ENCODE data around the gene CSKMT.

DNA sequence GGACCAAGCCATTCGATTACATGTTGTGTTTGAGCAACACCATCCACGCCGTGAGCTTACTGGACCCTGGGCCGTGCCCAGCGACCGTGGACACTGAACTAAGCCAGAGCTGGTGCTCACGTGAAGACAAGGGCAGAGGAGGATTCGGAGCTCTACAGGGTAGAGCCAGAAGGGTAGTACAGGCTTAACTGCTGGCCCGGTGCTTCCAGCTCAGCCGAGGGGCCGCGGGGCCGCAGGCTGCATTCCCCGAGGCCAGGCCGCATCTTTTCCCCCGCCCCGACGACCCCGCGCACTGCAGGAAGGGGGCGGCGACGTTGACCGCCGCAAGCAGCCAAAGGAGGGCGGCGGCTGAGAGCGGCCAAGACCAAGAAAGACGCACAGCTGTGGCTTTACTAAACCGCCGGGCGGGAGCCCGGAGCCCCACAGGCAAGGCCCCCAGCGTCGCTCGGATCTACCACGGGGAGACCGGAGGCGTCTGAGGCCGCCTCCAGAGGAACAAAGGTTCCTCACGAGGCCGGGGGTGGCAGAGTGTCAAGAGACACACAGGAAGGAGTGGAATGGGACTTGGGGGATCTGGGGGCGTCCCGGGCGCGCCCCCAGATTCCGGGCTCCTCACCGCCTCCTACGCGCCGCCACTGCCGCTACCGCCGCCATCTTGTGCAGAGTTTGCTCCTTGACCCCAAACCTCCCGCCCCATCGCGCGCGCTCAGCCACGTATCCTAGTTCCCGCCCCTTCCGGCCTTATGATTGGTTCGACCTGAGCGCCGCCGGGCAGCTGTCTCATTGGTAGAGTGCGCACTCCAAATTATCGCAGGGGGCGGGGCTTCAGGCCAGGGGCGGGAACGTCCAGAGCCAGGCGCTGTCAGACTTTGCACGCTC, 18.9 kb upstream of the CSKMT start, which contains the start of gene GANAB:
- TF ChIP-seq POLR2A (IDR thresholded peaks at IDR 0.05; ENCODE audit: low read length) = peak; percentile 88
- no peak for TF ChIP-seq GATA1 (IDR thresholded peaks at IDR 0.05; ENCODE audit: low read depth, low read length)

Data from erythroblast (primary cell).